Activated T-cell treated with anti-CD3 and anti-CD28 coated beads for 48 hours (primary cell): ENCODE results near the gene FTCD.

Experiments
- DNase-seq: peaks from one replicate; pipeline ENCODE4 v3.0.0-alpha.2; 2020; ENCODE audit warnings: low read depth

The FTCD gene

GRCh38 chr21:46154155-46154954 is 1.0 kb downstream of the FTCD start:
- DNase-seq: no peak

GRCh38 chr21:46153247-46154154 is 1.9 kb downstream of the FTCD start:
- peak; percentile 57 for DNase-seq

DNA sequence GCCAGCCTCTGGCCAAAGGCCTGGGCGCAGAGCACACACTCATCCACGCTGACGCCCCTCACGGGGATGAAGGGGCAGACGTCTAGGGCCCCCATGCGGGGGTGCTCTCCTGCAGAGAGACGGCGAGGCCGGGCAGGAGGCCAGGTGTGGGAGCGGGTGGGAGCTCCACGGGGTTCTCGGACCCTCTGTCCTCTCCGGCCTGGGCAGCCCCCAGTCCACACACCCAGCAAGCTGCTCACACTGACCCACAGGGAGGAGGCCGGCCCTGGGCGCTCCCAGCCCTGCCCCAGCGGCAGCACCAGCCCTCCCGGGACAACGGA is 2.5 kb downstream of the FTCD start:
- no peak for DNase-seq

DNA sequence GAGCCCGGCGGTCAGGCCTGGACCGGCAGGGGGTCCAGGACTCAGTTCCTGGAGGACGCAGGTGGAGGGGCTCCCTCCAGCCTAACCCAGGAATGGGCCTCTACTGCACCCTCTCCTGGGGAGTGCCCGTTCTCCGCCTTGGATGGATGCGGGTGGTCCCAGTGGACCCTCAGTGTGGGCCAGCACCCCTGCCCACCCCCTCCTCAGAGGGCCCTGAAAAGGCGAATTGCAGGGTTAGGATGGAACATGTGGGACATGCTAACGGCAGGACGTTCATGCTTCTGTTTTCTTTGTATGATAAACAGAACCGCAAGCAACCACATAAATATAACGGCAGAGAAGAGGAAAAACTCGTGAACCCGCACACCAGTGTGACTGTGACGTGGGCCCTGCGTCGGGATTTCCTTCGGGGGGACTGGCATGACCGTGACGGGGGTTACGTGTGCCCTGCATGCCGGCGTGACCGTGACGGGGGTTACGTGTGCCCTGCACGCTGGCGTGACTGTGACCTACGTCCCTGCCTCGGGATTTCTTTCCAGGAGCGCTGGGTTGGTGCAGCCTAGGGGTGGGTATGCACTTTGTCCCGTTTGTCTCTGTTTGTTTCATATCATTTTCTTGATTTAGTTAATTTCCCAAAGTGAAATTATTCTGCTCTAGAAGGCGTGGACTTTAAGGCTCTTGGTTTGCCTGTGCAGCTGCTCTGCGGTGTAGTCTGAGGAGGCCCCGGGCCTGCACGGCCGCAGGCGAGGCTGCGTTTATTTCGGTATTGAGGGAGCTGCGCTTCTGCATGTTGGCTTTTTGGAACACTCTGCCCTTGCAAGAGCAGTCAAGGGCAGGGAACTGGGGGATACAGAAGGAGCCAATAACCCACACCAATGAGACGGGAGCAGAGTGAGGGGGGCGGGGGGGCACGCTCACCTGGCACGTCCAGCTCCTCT is 3.1 kb downstream of the FTCD start:
- DNase-seq: no peak

DNA sequence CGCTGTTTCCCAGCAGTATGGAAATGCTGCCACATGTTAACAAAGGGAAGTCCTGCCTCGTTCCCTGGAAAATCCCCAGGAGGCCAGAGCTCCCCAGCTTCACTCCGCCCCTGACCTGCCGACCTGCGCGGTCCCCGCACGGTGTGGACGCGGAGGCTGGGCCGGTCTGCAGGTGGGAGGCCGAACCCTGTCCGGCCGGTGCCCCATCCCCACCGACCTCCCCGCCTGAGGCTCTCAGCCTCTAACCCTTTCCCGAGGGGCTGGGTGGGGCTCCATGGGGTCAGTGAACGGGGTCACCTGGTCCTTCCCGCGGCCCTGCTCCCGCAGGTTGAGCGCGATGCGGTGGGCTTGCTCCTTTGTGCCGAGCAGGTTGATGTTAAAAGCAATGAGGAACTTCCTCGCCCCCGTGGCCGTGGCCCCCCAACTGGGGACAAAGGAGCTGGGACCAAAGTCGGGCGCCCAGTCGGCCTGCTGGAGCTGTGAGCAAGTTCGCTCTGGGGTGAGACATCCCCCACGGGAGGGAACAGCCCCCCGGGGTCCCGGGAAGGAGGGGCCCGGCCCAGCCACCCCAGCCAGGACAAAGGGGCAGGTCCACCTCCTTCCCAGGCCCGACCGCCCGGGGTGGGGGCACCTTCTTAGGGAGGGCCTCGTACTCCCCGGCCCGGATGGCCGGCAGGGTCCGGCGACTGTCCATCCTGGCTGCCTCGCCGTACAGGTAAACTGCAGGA is 4.0 kb downstream of the FTCD start:
- no peak for DNase-seq

- no peak for DNase-seq
Measured at GRCh38 chr21:46150491-46151121, 4.8 kb downstream of the FTCD start.

DNA sequence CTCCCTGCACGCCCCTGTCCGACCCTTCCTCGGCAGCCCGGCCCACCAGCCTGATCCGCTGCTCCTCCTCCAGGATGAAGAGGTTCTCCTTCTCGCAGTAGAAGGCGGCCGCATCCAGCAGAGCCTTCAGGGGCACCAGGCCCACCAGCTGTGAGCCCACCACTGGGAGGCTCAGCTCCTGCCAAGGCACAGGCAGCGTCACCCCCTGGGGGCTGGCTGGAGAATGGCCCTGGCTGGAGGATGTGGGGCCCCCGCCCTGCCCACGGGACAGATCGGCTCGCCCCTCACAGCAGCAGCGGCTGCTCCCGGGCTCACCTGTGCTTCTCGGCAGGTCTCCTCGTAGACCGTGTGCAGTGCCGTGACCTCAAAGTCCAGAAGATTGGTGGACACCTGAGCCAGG is 5.3 kb downstream of the FTCD start:
- DNase-seq: no peak

- DNase-seq: no peak
Measured at GRCh38 chr21:46149205-46149901, 6.0 kb downstream of the FTCD start.

DNA sequence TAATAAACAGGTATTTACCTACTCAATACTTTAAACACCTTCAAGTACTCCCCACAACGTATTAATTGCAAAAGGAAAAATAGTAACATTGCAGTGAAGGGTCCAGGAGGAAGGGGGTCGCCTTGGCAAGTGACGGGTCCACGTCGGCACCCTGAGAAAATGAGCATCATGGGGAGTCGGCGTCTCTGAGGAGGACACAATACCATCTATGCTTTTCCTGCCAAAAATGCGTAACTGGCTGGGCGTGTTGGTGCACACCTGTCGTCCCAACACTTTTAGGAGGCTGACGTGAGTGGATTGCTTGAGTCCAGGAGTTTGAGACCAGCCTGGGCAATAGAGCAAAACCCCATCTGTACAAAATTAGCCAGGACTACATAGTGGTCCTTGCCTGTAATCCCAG is 7.3 kb downstream of the FTCD start:
- no peak for DNase-seq

GRCh38 chr21:46147429-46147828 is 8.0 kb downstream of the FTCD start:
- DNase-seq: peak; percentile 45

DNA sequence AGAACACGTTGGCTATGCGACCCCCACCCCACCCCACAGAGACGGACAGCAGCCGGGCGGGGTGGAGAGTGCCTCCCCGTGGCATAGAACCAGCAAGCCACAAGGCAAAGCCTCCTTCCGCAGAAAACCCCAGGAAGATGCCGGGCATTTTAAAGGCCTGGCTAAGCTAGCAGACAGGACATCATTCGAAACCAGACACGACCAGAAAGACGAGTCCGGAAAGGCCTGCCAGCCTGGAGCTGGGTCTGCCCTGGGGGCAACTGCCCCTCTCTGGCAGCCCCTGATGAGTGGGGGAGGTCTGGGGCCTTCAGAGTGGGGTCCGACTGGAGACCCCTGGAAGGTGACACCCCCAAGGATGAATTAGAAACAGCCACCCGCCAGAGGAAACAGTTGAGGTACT is 8.5 kb downstream of the FTCD start:
- no peak for DNase-seq

DNA sequence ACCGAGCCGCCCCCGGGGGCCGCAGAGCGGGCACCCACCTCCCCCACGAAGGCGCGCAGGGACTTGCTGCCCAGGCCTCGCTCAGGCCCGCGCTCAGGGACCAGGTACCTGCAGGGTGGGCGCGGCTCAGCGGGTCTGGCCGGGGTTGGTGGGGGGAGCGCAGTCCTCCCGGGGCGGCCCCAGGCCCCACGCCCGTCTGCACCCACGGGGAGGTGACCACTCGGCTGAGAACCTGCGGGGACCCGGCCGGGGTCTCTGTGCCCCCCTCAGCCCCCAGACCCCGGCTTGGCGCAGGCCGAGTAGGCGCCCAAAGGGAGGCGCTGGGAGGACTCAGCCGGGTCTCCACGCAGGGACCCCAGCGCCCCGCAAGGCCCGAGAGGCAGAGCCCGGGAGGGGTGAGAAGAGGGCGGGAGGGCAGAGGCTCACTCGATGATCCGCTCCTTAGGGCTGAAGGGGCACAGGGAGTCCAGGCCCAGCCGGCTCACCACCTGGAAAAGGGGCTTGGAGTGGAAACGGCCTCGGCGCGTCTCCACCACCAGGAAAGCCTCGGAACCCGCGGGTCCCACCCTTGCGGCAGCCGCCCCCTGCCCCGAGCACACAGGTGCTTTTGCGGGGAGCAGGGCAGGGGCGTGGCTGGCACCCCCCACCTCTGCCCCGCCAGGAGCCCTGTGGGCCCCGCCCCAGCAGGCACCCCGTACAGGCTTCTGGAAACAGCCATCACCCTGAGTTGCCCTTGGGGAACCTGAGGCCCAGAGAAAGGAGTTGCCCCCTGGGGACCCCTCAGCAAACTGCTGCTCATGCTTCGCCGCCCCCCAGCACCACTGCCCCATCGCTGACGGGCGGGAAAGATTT is 9.3 kb downstream of the FTCD start:
- no peak for DNase-seq

DNA sequence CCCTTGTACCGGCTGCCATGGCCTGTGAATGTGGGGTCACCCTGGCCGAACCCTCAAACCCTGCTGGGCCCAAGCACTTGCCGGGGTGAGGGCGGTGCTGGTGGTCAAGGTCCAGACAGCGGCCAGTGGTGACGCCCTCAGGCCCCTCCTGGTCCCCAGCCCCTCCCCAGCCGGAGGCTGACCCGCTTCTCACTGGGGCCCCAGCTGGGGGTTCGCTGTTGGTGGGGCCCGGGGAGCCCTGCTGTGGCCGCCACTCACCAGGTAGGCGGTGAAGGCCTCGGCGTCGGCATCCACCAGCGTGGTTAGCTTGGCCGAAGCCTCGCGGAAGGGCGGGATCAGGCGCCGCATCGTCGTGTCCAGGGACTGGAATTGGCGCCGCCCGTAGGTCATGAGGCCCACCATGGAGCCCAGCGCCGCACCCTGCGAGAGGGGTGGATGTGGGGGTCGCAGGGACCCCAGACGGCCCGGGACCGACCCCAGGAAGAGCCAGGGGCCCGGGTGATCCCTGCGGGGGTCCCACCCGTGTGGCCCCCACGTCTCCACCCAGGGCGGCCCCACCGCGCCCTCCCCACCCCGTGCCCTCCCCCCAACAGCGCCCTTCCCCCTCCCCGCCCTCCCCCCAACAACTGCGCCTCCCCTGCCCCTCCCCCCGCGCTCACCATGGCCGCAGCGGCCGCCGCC is 10.1 kb downstream of the FTCD start:
- DNase-seq: no peak

DNA sequence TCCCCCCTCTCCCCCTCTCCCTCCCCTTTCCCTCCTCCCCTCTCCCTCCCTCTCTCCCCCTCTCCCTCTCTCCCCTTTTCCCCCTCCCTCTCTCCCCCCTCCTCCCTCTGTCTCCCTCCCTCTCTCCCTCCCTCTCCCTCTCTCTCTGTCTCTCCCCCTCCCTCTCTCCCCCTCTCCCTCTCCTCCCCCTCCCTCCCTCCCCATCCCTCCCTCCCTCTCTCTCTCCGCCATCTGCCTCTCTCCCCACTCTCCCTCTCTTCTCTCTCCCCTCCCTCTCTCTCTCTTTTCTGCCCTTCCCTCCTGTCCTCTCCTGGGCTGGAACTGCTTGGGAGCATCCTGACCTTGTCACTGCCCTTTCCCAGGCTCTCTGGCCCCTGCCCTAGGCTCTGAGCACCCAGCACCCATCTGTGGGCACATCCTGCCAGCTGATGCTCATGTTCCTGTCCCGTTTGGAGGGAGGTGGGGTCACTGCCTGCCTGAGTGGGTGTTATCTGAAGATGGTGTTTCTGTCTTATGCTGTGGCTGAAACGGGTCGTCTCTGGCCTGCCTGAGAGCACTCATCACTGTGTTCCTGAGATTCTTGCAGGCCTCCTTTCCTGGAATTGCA is 10.8 kb downstream of the FTCD start:
- no peak for DNase-seq

- DNase-seq: no peak
Measured at GRCh38 chr21:46142582-46143473, 12.6 kb downstream of the FTCD start.

GRCh38 chr21:46141767-46142581 is 13.4 kb downstream of the FTCD start:
- DNase-seq: no peak
